ENCODE measurements around the gene WNT2.

Gene WNT2

DNA sequence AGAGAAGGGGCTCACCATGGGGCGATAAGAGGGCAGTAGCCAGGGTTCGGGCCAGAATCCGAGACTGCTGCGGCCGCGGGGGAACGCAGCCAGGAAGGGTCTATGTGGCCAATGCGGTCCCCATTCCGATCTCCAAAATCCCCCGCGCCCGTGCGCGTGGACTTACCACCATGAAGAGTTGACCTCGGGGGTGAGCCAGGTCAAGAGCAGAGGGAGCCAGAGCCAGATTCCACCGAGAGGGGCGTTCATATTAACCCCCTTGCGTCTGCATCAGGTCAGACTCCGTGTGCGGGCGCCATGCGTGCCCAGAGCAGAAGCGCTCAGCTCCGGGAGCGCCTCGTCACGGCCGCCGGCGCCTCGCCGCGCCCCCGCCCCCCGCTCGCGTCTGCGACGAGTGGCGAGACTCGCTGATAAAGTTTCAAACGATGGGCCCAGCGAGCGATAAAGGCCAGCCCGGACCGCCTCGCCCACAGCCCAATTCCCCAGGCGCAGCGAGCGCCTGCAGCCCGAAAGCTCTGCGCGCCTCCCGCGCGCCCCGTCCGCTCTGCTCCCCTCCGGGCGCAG lies at the start of gene WNT2:
WNT2 (minus strand) TSS at position 318 of the 564 bp plus-strand sequence; CDS start at position 249, 69 bp downstream.
- TF ChIP-seq CTCF (IDR thresholded peaks at IDR 0.05; ENCODE audit: control insufficient read depth, insufficient read depth, low read depth, low read length, missing control alignments), result no peak
- peak within 1 kb of the TSS; percentile 56 for H3K4me3 ChIP-seq (ENCODE audit: control insufficient read depth, low read depth, low read length)
- no peak for DNase-seq (ENCODE audit: low read depth)

DNA sequence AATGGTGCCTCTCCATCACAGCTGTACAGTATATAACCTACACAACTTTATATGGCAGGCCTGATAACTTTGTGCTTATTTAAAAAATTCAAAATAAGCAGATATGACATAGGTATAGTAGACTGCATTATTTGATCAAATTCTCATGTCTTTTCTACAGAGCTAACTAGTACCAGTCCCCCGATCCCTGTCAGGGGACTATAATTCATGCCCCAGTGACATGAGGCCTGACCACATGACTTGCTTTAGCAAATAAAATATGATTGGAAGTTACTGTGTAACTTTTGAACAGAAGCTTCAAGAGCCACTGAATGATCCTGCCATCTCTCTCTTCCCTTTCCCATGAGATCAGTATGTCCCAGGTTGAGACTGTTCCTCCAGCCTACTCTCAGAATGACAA lies 49.2 kb upstream of the WNT2 start:
- no peak for TF ChIP-seq CTCF (IDR thresholded peaks at IDR 0.05; ENCODE audit: control insufficient read depth, insufficient read depth, low read depth, low read length, missing control alignments)
- DNase-seq (ENCODE audit: low read depth), result no peak
- no peak overlapping the region for H3K4me3 ChIP-seq (ENCODE audit: control insufficient read depth, low read depth, low read length)

GRCh38 chr7:117364339-117365080 lies 41.7 kb upstream of the WNT2 start:
- no peak overlapping the region for H3K4me3 ChIP-seq (ENCODE audit: control insufficient read depth, low read depth, low read length)
- no peak for DNase-seq (ENCODE audit: low read depth)
- TF ChIP-seq CTCF (IDR thresholded peaks at IDR 0.05; ENCODE audit: control insufficient read depth, insufficient read depth, low read depth, low read length, missing control alignments), result no peak

DNA sequence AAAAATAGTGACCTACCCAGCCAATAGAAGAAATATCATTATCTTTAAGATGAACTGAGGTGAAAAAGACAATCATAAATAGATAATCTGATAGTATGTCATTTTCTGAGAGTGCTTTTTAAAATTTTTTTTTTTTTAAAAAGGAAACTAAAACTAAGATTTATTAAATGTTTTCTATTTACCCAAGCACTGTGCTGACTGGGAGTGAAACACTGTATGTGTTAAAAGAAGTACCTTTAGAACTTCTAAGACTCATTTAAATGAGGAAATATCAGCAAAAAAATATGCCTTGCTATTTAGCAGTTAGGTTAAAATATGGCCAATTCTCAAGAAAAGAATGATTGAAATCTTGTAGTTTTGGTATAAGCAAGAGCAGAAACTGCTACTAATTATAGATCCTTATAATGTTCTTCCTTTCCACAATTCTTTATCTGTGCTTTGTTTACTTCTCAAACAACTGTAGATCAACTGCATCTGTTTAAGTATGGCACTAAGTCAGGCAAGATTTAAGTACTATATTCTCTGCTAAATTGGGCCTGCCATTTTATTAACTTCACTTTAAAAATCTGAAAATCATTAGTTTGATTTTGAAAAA lies 39.5 kb upstream of the WNT2 start:
- no peak overlapping the region for H3K4me3 ChIP-seq (ENCODE audit: control insufficient read depth, low read depth, low read length)
- no peak for TF ChIP-seq CTCF (IDR thresholded peaks at IDR 0.05; ENCODE audit: control insufficient read depth, insufficient read depth, low read depth, low read length, missing control alignments)
- no peak for DNase-seq (ENCODE audit: low read depth)

DNA sequence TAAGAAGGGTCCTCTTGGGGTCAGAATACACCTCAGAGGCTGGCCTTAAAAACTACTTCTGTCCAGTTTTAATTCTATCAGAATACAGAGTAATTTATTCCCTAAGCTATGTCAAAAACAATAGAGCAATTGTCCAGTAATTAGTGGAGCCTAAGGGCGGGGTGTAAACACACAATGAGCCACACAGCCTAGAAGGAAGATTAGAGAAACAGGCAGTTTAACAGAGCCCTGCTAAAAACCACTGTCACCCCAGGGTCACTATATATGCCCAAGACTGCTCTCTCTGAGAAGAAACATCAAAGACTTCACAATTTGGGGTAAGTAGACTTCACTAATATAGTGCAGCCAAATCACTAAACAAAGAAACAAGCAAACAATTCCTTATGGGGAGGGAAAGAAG lies 27.2 kb upstream of the WNT2 start:
- no peak overlapping the region for H3K4me3 ChIP-seq (ENCODE audit: control insufficient read depth, low read depth, low read length)
- TF ChIP-seq CTCF (IDR thresholded peaks at IDR 0.05; ENCODE audit: control insufficient read depth, insufficient read depth, low read depth, low read length, missing control alignments), result no peak
- DNase-seq (ENCODE audit: low read depth), result no peak

- H3K4me3 ChIP-seq (ENCODE audit: control insufficient read depth, low read depth, low read length), result no peak overlapping the region
- TF ChIP-seq CTCF (IDR thresholded peaks at IDR 0.05; ENCODE audit: control insufficient read depth, insufficient read depth, low read depth, low read length, missing control alignments), result no peak
- DNase-seq (ENCODE audit: low read depth), result no peak
Measured at GRCh38 chr7:117349570-117349969, 26.7 kb upstream of the WNT2 start.

Measured in AG09309 (cell line).